Mucosa of gallbladder (tissue), 1 donor: ENCODE measurements around the gene ARHGEF16. TPM values are rescaled to one million over a fixed set of nuclear protein-coding genes. Genes with fewer than 3 reads are reported as not detected.

Experiments used
- DNase-seq: peaks from one replicate; pipeline ENCODE4 v3.0.0-alpha.2; 2020; ENCODE audit warnings: low spot score
- total RNA-seq: library from RNA; stranded (reverse); gene quantifications from one replicate; pipeline ENCODE4 v1.2.1, GENCODE V29; 2021
- donor health status: DM: no; HTN: no; CAD: no.

Gene ARHGEF16
- total RNA-seq, 1 donor from 2014 or later = 81.4 TPM

GRCh38 chr1:3516911-3517675, 62.6 kb downstream of the ARHGEF16 start:
- no peak for DNase-seq

DNA sequence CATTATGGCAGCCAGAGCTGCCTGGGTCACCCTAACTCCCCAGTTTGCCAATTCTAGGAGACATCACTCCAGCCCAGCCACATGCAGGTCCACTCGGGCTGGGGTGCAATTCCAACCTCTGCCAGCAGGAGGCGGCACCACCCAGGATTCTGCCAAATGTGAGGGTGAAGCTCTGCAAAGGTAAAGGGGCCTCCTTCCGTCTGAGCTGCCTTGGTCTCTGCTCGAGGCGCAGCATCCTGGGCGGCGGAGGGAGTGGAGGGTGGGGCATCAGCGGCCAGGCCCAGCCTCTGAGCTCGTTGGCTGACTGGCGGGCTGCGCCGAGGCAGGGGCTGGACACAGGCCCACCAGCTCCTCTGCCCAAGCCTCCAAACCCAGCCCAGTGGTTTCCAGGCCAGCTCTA, 63.8 kb downstream of the ARHGEF16 start:
- DNase-seq = no peak

- no peak for DNase-seq
Measured at GRCh38 chr1:3518756-3519155, 64.3 kb downstream of the ARHGEF16 start.

GRCh38 chr1:3519301-3519885, 64.9 kb downstream of the ARHGEF16 start:
- DNase-seq = no peak

- no peak for DNase-seq
Measured at GRCh38 chr1:3520419-3521378, 66.2 kb downstream of the ARHGEF16 start.

GRCh38 chr1:3521426-3521825, 67.0 kb downstream of the ARHGEF16 start:
- DNase-seq = no peak

DNA sequence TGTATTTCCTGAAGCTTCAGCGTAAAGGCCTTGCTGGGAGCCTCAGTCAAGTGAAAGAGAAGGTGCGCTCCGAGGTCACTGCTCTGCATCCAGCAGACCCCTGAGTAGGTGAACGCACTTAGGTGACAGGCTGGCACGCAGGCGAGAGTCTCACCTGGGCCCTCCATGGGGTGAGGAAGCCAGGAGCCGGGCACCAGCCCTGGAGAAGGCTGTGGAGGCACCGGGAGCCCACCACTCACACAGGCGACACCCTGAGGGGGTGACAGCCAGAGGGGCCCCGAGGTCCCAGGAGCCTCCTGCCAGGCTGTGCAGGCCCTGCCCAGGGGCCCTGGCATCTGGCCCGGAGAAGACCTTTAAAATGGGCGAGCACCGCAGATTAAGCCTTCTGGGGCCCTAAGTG, 67.6 kb downstream of the ARHGEF16 start:
- no peak for DNase-seq

- no peak for DNase-seq
Measured at GRCh38 chr1:3522564-3523265, 68.2 kb downstream of the ARHGEF16 start.

- DNase-seq = no peak
Measured at GRCh38 chr1:3523980-3524379, 69.5 kb downstream of the ARHGEF16 start.

GRCh38 chr1:3524556-3525203, 70.2 kb downstream of the ARHGEF16 start:
- DNase-seq = no peak

DNA sequence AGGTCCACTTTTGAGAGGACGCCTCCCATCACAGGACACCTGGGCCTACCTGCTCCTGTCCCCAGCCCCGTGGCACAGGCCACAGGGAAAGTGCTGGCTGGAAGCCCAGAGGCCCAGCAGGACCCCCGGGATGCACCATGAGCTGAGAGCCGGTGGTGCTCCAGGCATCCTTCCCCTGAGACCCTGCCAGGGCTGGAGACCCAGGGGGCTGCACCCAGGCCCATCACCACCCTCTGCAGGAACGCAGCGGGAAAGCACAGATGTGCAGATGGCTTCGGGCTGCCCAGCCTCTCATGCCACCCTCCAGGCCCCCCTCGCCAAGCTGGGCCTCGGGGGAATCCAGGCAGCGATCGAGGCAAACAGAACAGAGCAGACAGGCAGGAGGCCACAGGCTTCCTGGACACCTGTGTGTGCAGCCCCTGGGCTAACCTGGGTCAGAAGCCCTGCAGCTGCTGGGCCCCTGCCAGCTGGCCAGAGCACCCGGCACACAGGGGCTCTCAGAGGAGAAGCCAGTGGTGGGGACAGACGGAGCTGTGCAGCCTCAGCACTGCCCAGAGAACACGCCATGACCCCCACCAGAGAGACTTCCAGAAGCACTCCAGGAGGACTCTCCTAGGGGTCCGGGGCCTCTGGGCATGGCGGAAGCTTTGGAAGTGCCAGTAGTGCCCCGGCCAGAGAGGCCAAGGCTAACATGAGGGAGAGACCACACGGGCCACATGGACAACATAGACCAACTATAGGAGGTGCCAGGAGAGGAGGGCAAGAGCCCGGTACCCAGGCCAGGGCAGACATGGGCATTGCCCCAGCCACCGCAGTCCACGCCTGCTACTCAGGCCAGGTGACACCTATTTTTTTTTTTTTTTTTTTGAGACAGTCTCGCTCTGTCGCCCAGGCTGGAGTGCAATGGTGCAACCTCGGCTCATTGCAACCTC, 71.4 kb downstream of the ARHGEF16 start:
- no peak for DNase-seq

- DNase-seq = no peak
Measured at GRCh38 chr1:3527774-3528173, 73.3 kb downstream of the ARHGEF16 start.

DNA sequence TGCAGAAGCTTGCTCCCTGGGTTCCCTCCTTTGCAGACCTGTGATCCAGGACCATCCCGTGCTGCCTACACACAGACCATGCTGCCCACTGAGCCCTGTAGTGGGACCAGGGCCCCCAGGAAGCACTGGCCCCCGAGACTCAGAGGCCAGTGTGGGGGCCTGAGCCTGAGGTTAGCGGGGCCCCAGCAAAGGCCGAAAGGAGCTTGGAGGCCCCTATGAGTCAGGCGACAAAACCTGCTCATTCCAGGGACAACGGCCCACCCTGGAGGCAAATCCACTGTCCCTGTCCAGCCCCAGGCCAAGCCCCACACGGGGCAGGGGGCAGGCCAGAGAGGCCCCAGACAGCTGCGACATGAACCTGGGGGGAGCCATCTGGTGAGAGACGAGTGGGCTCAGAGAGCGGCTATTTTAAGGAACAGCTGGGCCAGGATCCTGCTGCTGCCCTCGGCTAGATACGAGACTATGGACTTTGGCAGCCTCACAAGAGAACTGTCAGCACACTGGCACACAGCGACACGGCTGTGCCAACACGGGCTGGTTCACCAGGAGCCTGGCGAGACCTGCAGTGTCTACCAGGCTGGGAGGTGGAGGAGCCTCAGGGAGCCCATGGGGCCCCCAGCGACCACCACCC, 74.7 kb downstream of the ARHGEF16 start:
- DNase-seq = peak; percentile 83

GRCh38 chr1:3530086-3530925, 75.8 kb downstream of the ARHGEF16 start:
- DNase-seq = no peak
